K562 (cell line): ENCODE measurements around the gene LSM12. TPM values are rescaled to one million over a fixed set of nuclear protein-coding genes. Genes with fewer than 3 reads are reported as not detected.

Source experiments
- C11orf30 ChIP-seq: fragments of 450-650 bp; IDR thresholded peaks from 2 replicates; pipeline ENCODE4 v1.6.1; 2016; ENCODE audit warnings: low read depth, mild to moderate bottlenecking
- HDAC6 ChIP-seq: IDR thresholded peaks from 2 replicates; pipeline ENCODE4 v1.6.1; 2012; ENCODE audit warnings: low read depth, mild to moderate bottlenecking, control low read depth, inconsistent platforms, low read length, moderate library complexity
- HNRNPK ChIP-seq: fragments of 200-400 bp; formaldehyde crosslinking; IDR thresholded peaks from one replicate; pipeline ENCODE4 v1.6.1; 2018; ENCODE audit warnings: mild to moderate bottlenecking, low read depth, low read length; ENCODE audit not compliant: poor library complexity, severe bottlenecking
- NCOA6 ChIP-seq: fragments of 450-650 bp; IDR thresholded peaks from 2 replicates; pipeline ENCODE4 v1.6.1; 2017; ENCODE audit warnings: mild to moderate bottlenecking
- NFIX ChIP-seq: fragments of 250-450 bp; sonication (Bioruptor Pico); IDR thresholded peaks from 2 replicates; pipeline ENCODE4 v1.4.0; 2020; ENCODE audit warnings: low read depth, mild to moderate bottlenecking, moderate library complexity
- polyA plus RNA-seq, 8 experiments: library from polyadenylated mRNA; depleted of rRNA in 4 of 8; stranded (reverse) in 5 of 8; unstranded in 3 of 8; fragments of >200 nt; fragmentation: Nextera tagmentation in 2 of 8; fragmentation: Illumina TruSeq in 1 of 8; extraction: Ambion mirVana in 2 of 8; extraction: Trizol in 1 of 8; gene quantifications; 2 replicates each; pipeline versions ENCODE4 v1.2.1 to v1.2.3, GENCODE V29; 2011 to 2014; ENCODE audit warnings: inconsistent platforms in 1 of 8, missing spikeins in 1 of 8
- total RNA-seq, 7 experiments: library from RNA; depleted of rRNA in 6 of 7; stranded (reverse); fragments of >200 nt in 6 of 7; fragmentation: Illumina TruSeq in 2 of 7; extraction: Trizol in 2 of 7; gene quantifications; 2 replicates each; pipeline versions ENCODE4 v1.2.1 to v1.2.3, GENCODE V29; 2011 to 2021; ENCODE audit warnings: low replicate concordance in 1 of 7
- TF ChIP-seq, protein P1 (sequence below): fragments of 200-600 bp; sonication (generic); IDR thresholded peaks from one replicate; pipeline ENCODE4 v1.6.1; 2012; ENCODE audit warnings: mild to moderate bottlenecking, low read depth, low read length, inconsistent platforms
- TF ChIP-seq, protein P2 (sequence below): sonication (generic); formaldehyde crosslinking; IDR thresholded peaks from 2 replicates; pipeline ENCODE4 v1.8.1; 2023; ENCODE audit warnings: mild to moderate bottlenecking, missing genetic modification reagents
- TF ChIP-seq, protein P3 (sequence below): sonication (generic); formaldehyde crosslinking; IDR thresholded peaks from 2 replicates; pipeline ENCODE4 v1.8.0; 2022; ENCODE audit warnings: mild to moderate bottlenecking, missing genetic modification reagents
- TF ChIP-seq, protein P4 (sequence below): fragments of 450-650 bp; conservative IDR thresholded peaks from 2 replicates; pipeline ENCODE4 v1.6.1; 2016; ENCODE audit warnings: missing genetic modification characterization, low read depth, mild to moderate bottlenecking, missing compliant biosample characterization, moderate library complexity

Gene LSM12
- total and polyA plus RNA-seq, 9 of the 15 experiments (the other 6 are each of a cell fraction or from before 2014, with no cell fraction given) = 53.0 to 258 (median 89.3) TPM

DNA sequence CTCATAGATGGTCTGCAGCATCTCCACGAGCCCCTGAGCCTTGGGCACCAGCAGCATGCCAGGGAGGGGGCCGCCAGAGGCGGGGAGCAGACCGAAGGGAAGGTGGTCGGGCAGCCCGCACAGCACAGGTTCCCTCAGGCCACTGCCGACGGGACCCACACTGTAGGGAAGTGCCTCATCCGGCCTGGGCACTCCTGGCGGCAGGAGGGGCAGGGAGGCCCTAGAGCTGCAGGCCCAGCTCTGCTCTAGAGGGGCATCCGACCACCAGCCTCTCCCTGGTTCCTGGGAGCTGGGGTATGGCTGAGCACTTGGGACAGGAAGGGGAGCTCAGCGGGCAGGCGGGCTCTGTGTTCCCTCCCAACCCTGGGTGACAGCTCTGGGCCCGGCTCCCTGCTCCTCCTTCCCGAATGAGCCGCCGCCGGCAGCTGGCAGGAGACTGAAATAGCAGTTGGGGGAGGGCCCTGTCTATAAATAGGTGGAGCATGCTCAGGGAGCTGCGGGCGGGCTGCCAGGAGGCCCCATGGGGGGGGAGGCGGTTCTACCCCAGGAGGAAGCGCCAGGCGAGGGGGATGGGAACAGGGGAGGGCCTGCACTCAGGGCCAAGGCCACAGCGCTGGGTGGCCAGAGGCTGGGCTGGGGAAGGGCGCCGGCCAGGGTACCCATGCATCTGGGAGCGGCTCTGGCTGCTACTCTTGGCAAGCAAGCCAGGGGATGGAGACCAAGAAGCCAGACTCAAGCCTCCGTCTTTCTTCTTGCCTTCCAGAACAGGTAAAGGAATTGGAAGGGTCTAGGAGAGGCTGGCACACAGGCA lies 44.6 kb upstream of the LSM12 start (continued):
- TF ChIP-seq, protein P1, sequence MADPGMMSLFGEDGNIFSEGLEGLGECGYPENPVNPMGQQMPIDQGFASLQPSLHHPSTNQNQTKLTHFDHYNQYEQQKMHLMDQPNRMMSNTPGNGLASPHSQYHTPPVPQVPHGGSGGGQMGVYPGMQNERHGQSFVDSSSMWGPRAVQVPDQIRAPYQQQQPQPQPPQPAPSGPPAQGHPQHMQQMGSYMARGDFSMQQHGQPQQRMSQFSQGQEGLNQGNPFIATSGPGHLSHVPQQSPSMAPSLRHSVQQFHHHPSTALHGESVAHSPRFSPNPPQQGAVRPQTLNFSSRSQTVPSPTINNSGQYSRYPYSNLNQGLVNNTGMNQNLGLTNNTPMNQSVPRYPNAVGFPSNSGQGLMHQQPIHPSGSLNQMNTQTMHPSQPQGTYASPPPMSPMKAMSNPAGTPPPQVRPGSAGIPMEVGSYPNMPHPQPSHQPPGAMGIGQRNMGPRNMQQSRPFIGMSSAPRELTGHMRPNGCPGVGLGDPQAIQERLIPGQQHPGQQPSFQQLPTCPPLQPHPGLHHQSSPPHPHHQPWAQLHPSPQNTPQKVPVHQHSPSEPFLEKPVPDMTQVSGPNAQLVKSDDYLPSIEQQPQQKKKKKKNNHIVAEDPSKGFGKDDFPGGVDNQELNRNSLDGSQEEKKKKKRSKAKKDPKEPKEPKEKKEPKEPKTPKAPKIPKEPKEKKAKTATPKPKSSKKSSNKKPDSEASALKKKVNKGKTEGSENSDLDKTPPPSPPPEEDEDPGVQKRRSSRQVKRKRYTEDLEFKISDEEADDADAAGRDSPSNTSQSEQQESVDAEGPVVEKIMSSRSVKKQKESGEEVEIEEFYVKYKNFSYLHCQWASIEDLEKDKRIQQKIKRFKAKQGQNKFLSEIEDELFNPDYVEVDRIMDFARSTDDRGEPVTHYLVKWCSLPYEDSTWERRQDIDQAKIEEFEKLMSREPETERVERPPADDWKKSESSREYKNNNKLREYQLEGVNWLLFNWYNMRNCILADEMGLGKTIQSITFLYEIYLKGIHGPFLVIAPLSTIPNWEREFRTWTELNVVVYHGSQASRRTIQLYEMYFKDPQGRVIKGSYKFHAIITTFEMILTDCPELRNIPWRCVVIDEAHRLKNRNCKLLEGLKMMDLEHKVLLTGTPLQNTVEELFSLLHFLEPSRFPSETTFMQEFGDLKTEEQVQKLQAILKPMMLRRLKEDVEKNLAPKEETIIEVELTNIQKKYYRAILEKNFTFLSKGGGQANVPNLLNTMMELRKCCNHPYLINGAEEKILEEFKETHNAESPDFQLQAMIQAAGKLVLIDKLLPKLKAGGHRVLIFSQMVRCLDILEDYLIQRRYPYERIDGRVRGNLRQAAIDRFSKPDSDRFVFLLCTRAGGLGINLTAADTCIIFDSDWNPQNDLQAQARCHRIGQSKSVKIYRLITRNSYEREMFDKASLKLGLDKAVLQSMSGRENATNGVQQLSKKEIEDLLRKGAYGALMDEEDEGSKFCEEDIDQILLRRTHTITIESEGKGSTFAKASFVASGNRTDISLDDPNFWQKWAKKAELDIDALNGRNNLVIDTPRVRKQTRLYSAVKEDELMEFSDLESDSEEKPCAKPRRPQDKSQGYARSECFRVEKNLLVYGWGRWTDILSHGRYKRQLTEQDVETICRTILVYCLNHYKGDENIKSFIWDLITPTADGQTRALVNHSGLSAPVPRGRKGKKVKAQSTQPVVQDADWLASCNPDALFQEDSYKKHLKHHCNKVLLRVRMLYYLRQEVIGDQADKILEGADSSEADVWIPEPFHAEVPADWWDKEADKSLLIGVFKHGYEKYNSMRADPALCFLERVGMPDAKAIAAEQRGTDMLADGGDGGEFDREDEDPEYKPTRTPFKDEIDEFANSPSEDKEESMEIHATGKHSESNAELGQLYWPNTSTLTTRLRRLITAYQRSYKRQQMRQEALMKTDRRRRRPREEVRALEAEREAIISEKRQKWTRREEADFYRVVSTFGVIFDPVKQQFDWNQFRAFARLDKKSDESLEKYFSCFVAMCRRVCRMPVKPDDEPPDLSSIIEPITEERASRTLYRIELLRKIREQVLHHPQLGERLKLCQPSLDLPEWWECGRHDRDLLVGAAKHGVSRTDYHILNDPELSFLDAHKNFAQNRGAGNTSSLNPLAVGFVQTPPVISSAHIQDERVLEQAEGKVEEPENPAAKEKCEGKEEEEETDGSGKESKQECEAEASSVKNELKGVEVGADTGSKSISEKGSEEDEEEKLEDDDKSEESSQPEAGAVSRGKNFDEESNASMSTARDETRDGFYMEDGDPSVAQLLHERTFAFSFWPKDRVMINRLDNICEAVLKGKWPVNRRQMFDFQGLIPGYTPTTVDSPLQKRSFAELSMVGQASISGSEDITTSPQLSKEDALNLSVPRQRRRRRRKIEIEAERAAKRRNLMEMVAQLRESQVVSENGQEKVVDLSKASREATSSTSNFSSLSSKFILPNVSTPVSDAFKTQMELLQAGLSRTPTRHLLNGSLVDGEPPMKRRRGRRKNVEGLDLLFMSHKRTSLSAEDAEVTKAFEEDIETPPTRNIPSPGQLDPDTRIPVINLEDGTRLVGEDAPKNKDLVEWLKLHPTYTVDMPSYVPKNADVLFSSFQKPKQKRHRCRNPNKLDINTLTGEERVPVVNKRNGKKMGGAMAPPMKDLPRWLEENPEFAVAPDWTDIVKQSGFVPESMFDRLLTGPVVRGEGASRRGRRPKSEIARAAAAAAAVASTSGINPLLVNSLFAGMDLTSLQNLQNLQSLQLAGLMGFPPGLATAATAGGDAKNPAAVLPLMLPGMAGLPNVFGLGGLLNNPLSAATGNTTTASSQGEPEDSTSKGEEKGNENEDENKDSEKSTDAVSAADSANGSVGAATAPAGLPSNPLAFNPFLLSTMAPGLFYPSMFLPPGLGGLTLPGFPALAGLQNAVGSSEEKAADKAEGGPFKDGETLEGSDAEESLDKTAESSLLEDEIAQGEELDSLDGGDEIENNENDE = no peak
- no peak for TF ChIP-seq NCOA6
- TF ChIP-seq NFIX (CRISPR knock-in tag) = no peak
- TF ChIP-seq, protein P2, sequence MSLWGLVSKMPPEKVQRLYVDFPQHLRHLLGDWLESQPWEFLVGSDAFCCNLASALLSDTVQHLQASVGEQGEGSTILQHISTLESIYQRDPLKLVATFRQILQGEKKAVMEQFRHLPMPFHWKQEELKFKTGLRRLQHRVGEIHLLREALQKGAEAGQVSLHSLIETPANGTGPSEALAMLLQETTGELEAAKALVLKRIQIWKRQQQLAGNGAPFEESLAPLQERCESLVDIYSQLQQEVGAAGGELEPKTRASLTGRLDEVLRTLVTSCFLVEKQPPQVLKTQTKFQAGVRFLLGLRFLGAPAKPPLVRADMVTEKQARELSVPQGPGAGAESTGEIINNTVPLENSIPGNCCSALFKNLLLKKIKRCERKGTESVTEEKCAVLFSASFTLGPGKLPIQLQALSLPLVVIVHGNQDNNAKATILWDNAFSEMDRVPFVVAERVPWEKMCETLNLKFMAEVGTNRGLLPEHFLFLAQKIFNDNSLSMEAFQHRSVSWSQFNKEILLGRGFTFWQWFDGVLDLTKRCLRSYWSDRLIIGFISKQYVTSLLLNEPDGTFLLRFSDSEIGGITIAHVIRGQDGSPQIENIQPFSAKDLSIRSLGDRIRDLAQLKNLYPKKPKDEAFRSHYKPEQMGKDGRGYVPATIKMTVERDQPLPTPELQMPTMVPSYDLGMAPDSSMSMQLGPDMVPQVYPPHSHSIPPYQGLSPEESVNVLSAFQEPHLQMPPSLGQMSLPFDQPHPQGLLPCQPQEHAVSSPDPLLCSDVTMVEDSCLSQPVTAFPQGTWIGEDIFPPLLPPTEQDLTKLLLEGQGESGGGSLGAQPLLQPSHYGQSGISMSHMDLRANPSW (CRISPR knock-in tag) = no peak
- TF ChIP-seq, protein P3, sequence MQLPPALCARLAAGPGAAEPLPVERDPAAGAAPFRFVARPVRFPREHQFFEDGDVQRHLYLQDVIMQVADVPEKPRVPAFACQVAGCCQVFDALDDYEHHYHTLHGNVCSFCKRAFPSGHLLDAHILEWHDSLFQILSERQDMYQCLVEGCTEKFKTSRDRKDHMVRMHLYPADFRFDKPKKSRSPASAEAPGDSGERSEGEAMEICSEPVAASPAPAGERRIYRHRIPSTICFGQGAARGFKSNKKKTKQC = 0 out of 2 replicates have a peak, but pooled peaks have one; percentile 9
- TF ChIP-seq HDAC6 = no peak
- TF ChIP-seq HNRNPK = no peak
- no peak for TF ChIP-seq C11orf30
- TF ChIP-seq, protein P4, sequence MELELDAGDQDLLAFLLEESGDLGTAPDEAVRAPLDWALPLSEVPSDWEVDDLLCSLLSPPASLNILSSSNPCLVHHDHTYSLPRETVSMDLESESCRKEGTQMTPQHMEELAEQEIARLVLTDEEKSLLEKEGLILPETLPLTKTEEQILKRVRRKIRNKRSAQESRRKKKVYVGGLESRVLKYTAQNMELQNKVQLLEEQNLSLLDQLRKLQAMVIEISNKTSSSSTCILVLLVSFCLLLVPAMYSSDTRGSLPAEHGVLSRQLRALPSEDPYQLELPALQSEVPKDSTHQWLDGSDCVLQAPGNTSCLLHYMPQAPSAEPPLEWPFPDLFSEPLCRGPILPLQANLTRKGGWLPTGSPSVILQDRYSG (tag) = no peak
